ENCODE data around the gene GGCX.
"Not testable (repeated sequence)": the region's sequence is repeated elsewhere in the genome, so short reads cannot be mapped to it uniquely, and the experiment has no call there.

Gene GGCX

DNA sequence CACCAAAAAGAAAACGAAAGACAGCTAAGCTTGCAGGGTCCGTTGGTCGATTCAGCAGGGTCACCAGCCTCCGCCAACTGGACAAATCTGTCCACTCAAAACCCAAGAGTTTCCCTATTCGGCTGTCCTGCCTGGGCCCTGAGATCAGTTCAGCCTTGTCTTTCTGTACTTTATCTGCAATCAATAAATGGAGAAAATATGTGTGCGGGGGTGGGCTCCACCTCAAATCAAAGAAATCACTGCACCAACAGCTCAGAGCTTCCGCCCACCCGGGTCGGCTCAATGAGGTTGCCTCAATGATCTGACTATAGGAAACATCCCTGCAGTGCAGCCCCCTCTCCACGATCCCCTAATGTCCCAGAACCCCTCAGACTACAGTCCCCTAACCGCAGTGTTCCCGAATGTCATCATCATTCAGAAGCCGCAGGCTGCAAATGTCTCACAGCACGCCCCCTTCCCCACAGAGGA, 447 bp downstream of the GGCX start:
- peaks cover 47% of the 10 kb centered on the region for H3K79me2 ChIP-seq (ENCODE audit: insufficient read depth, low read length)
- H3K9ac ChIP-seq (ENCODE audit: low read depth, low read length): peak overlapping the region; percentile 91
- H2AFZ ChIP-seq (ENCODE audit: low read depth, low read length): peak overlapping the region; percentile 96
- no peaks in the 10 kb centered on the region for H3K27me3 ChIP-seq (ENCODE audit: insufficient read depth, low read length, poor library complexity)
- no peak for DNase-seq
- peaks cover 24% of the 10 kb centered on the region for H3K36me3 ChIP-seq (ENCODE audit: insufficient read depth, low read length)
- no peaks in the 10 kb centered on the region for H3K9me3 ChIP-seq (ENCODE audit: insufficient read depth, low read length, severe bottlenecking)
- peak overlapping the region; percentile 81 to 90; a peak in 3 of 4 replicates for H3K4me3 ChIP-seq (ENCODE audit: low read depth in 1 of 2, low read length in 2 of 2)
- peak overlapping the region; percentile 95 for H3K27ac ChIP-seq (ENCODE audit: low read length)
- H3K4me2 ChIP-seq (ENCODE audit: insufficient read depth, low read length): peak overlapping the region; percentile 84
- peaks cover 36% of the 10 kb centered on the region for H3K4me1 ChIP-seq (ENCODE audit: insufficient read depth, low read length)
- no peak; the same call in 2 of the 3 replicates for ATAC-seq (ENCODE audit: insufficient read depth, low read depth)
- TF ChIP-seq, protein P1, sequence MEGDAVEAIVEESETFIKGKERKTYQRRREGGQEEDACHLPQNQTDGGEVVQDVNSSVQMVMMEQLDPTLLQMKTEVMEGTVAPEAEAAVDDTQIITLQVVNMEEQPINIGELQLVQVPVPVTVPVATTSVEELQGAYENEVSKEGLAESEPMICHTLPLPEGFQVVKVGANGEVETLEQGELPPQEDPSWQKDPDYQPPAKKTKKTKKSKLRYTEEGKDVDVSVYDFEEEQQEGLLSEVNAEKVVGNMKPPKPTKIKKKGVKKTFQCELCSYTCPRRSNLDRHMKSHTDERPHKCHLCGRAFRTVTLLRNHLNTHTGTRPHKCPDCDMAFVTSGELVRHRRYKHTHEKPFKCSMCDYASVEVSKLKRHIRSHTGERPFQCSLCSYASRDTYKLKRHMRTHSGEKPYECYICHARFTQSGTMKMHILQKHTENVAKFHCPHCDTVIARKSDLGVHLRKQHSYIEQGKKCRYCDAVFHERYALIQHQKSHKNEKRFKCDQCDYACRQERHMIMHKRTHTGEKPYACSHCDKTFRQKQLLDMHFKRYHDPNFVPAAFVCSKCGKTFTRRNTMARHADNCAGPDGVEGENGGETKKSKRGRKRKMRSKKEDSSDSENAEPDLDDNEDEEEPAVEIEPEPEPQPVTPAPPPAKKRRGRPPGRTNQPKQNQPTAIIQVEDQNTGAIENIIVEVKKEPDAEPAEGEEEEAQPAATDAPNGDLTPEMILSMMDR (IDR thresholded peaks at IDR 0.05; ENCODE audit: borderline replicate concordance, extremely low read depth, low read length, poor library complexity, severe bottlenecking): no peak
- TF ChIP-seq EZH2 (IDR thresholded peaks at IDR 0.05; ENCODE audit: borderline replicate concordance, low read depth, low read length, severe bottlenecking): no peak
- peaks cover 3% of the 10 kb centered on the region; the same call in 1 of the 2 replicates for H4K20me1 ChIP-seq (ENCODE audit: insufficient read depth, low read length)

DNA sequence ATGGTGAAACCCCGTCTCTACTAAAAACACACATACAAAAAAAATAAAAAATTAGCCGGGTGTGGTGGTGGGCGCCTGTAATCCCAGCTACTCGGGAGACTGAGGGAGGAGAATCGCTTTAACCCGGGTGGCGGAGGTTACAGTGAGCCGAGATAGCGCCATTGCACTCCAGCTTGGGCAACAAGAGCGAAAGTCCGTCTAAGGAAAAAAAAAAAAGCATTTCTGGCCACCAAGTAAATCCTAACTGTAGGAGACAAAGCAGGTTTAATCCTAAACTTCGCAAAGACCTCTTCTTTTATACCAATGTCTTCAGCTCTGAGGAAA, 928 bp downstream of the GGCX start:
- Histone ChIP-seq H3K4me3 (ENCODE audit: low read depth in 1 of 2, low read length in 2 of 2) (peak overlapping the region; percentile 81 to 90; a peak in 3 of 4 replicates), H3K36me3 (ENCODE audit: insufficient read depth, low read length) (peaks cover 28% of the 10 kb centered on the region), H3K4me1 (ENCODE audit: insufficient read depth, low read length) (peaks cover 36% of the 10 kb centered on the region), H3K4me2 (ENCODE audit: insufficient read depth, low read length) (peak overlapping the region; percentile 84), H3K27ac (ENCODE audit: low read length) (peak overlapping the region; percentile 95; the same call in 1 of the 2 replicates), H3K9ac (ENCODE audit: low read depth, low read length) (peak overlapping the region; percentile 91), H3K79me2 (ENCODE audit: insufficient read depth, low read length) (peaks cover 47% of the 10 kb centered on the region)
- not testable (repeated sequence) for H3K27me3 ChIP-seq (ENCODE audit: insufficient read depth, low read length, poor library complexity); DNase-seq; H2AFZ ChIP-seq (ENCODE audit: low read depth, low read length); ATAC-seq (ENCODE audit: insufficient read depth, low read depth); H4K20me1 ChIP-seq (ENCODE audit: insufficient read depth, low read length); H3K9me3 ChIP-seq (ENCODE audit: insufficient read depth, low read length, severe bottlenecking)

DNA sequence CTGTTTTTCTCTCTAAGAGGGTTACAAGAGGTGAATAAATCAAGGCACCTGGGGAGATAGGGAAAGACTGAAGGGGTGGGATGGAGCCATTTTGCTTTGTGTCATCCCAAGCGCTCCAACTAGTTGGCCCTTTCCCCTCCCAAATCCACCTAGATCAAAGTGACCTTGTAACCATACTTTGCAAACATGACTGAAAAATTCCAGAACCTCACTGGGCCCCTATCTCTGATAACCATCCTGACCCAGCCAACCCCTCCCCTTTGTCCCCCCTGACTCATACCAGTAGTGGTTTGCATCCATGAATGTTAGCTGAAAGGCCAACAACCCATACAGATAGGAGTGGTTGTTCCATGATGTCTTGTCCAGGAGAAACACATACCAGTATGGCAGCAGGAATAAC, 3.1 kb downstream of the GGCX start:
- Histone ChIP-seq H3K79me2 (ENCODE audit: insufficient read depth, low read length) (peaks cover 47% of the 10 kb centered on the region), H3K27ac (ENCODE audit: low read length) (no peak overlapping the region), H2AFZ (ENCODE audit: low read depth, low read length) (no peak overlapping the region), H3K4me2 (ENCODE audit: insufficient read depth, low read length) (no peak overlapping the region), H3K9ac (ENCODE audit: low read depth, low read length) (no peak overlapping the region), H3K36me3 (ENCODE audit: insufficient read depth, low read length) (peaks cover 48% of the 10 kb centered on the region), H3K4me3 (ENCODE audit: low read depth in 1 of 2, low read length in 2 of 2) (no peak overlapping the region), H3K4me1 (ENCODE audit: insufficient read depth, low read length) (peaks cover 32% of the 10 kb centered on the region), H4K20me1 (ENCODE audit: insufficient read depth, low read length) (peaks cover 3% of the 10 kb centered on the region; the same call in 1 of the 2 replicates), H3K27me3 (ENCODE audit: insufficient read depth, low read length, poor library complexity) (no peaks in the 10 kb centered on the region), H3K9me3 (ENCODE audit: insufficient read depth, low read length, severe bottlenecking) (no peaks in the 10 kb centered on the region)
- ATAC-seq (ENCODE audit: insufficient read depth, low read depth): no peak
- no peak for DNase-seq
- no peak for TF ChIP-seq EZH2 (IDR thresholded peaks at IDR 0.05; ENCODE audit: borderline replicate concordance, low read depth, low read length, severe bottlenecking)
- TF ChIP-seq, protein P1 (IDR thresholded peaks at IDR 0.05; ENCODE audit: borderline replicate concordance, extremely low read depth, low read length, poor library complexity, severe bottlenecking): no peak

DNA sequence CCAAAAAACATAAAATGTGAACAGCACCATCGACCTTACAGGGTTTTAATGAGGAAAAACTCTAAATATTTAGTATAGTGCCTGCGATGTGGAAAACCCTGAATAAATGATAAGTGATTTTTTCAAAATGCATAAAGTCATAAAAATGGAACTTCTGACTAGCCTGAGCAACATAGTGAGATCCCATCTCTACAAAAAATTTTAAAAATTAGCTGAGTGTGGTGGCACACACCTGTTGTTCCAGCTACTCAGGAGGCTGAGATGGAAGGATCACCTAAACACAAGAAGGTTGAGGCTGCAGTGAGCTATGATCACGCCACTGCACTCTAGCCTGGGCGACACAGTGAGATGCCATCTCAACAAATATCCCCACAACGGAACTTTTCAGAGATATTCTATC, 4.2 kb downstream of the GGCX start:
- TF ChIP-seq EZH2 (IDR thresholded peaks at IDR 0.05; ENCODE audit: borderline replicate concordance, low read depth, low read length, severe bottlenecking): no peak
- TF ChIP-seq, protein P1 (IDR thresholded peaks at IDR 0.05; ENCODE audit: borderline replicate concordance, extremely low read depth, low read length, poor library complexity, severe bottlenecking): no peak
- H4K20me1 ChIP-seq (ENCODE audit: insufficient read depth, low read length): peaks cover 3% of the 10 kb centered on the region; the same call in 1 of the 2 replicates
- no peaks in the 10 kb centered on the region for H3K27me3 ChIP-seq (ENCODE audit: insufficient read depth, low read length, poor library complexity)
- peaks cover 58% of the 10 kb centered on the region for H3K36me3 ChIP-seq (ENCODE audit: insufficient read depth, low read length)
- no peak overlapping the region for H2AFZ ChIP-seq (ENCODE audit: low read depth, low read length)
- H3K4me2 ChIP-seq (ENCODE audit: insufficient read depth, low read length): no peak overlapping the region
- no peak overlapping the region for H3K4me3 ChIP-seq (ENCODE audit: low read depth in 1 of 2, low read length in 2 of 2)
- ATAC-seq (ENCODE audit: insufficient read depth, low read depth): no peak
- peaks cover 27% of the 10 kb centered on the region for H3K4me1 ChIP-seq (ENCODE audit: insufficient read depth, low read length)
- H3K9ac ChIP-seq (ENCODE audit: low read depth, low read length): no peak overlapping the region
- no peak overlapping the region for H3K27ac ChIP-seq (ENCODE audit: low read length)
- no peaks in the 10 kb centered on the region for H3K9me3 ChIP-seq (ENCODE audit: insufficient read depth, low read length, severe bottlenecking)
- peaks cover 47% of the 10 kb centered on the region for H3K79me2 ChIP-seq (ENCODE audit: insufficient read depth, low read length)
- no peak for DNase-seq
